ENCODE results near the gene ZNF3.
A peak's percentile ranks its signal among the peaks of the same experiment; 100 is the strongest.

ZNF3 gene

GRCh38 chr7:100051611-100052010 lies 29.9 kb downstream of the ZNF3 start:
- no peak for DNase-seq (ENCODE audit: low read depth)

- DNase-seq (ENCODE audit: low read depth): peak; percentile 68
Observed at GRCh38 chr7:100049441-100050291, 31.9 kb downstream of the ZNF3 start, which contains the start of gene ZSCAN21. Gene ZSCAN21 (plus strand): TSS chr7:100049774. CDS start chr7:100057007, 7,233 bp downstream.

- DNase-seq (ENCODE audit: low read depth): no peak
Observed at GRCh38 chr7:100048680-100049079, 32.8 kb downstream of the ZNF3 start.

GRCh38 chr7:100044718-100045117 lies 36.8 kb downstream of the ZNF3 start:
- no peak for DNase-seq (ENCODE audit: low read depth)

DNA sequence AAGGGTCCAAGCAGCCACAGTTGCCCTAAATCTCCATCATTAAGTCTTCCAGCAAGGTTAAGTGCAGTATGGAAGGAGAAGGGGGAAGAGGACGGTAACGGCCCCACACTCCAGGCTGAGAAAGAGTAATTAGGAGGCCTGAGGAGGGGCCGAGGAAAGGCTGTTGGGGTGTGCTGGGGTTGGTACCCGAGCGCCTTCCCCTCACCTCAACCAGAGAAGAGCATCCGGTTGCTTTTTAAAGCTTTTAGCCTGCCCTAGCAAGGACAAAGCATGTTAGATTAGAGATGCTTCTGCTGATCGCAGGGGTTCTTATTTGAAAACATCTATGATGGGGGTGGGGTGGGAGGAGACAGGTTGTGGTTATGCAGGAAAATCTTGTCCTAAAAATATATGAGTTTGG lies 40.9 kb downstream of the ZNF3 start:
- DNase-seq (ENCODE audit: low read depth): no peak

GRCh38 chr7:100038326-100038725 lies 43.2 kb downstream of the ZNF3 start:
- no peak for DNase-seq (ENCODE audit: low read depth)

DNA sequence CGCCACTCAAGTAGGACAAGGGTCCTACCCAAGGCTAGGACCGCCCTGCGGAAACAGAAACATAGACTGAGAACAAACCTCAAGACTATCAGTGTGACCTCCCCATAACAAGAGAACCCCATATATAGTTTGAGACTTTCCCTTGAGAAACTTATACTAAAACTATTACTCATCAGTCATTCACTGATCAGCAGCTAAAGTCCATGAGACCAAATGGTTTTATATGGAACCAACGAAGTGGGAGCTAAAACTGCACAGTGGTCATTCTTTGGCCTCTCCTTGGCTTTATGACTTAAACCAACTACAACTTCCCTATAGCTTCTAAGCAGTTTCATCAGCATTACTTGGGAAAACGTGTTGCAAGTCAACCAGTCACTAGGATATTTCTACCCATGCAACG lies 45.6 kb downstream of the ZNF3 start:
- DNase-seq (ENCODE audit: low read depth): no peak

DNA sequence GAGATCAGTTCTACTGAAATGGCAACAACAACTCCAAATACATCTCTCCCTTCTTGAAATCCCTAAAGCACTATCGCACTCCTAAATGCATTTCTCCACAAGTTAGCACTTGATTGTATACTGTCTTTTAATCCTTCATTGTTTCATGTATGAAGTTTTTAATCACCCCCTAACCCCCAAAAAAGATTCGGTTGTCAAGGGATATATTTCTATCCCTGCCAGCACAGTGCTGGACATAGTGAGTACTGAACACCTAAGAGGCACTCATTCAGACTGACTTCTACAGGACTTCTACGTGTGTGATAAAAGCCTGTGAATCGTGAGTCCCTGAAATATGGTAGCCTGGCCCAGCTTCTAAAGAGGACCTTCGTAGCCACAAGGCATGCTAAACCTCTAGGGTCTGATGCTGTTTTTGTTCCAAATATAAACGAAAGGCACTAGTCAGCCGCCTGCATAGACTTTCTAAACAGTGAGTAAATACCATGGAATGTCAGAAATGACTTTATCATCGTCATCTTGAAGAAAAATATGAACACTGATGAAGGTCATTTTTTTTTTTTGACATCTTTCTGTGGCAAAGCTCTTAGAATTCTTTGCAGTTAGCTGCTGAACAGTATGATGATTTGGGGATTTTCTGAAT lies 46.5 kb downstream of the ZNF3 start:
- DNase-seq (ENCODE audit: low read depth): no peak

GRCh38 chr7:100033526-100033925 lies 48.0 kb downstream of the ZNF3 start:
- DNase-seq (ENCODE audit: low read depth): no peak

DNA sequence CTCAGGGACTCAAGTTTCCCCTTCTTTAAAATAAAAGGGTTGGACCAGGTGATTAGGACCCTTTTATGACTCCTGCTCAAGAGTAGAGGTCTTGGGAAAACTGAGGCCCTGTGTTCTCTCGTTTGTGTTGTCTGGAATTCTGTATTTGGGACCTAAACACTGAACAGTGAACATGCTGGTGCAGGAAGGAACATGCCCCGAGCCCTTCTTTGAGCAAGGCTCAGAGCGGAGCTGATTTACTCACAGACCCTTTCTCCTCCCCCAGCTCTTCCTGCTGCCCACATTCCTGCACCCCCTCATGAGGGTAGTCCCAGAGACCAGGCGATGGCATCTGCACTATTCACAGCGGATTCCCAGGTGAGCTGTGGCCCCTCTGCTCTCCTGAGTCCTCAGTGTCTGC lies 51.9 kb downstream of the ZNF3 start:
- DNase-seq (ENCODE audit: low read depth): no peak

DNA sequence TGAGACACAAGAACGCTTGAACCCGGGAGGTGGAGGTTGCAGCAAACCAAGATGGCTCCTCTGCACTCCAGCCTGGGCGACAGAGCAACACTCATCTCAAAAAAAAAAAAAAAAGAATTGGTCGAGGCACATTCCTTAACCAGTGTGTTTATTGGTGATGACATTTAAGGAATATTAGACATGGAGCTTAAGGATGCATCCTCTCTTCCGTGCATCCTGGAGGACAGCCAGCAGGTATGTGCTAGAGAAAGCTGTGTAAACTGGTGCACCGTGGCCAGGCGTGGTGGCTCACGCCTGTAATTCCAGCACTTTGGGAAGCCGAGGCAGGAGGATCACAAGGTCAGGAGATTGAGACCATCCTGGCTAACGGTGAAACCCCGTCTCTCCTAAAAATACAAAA lies 54.3 kb downstream of the ZNF3 start:
- no peak for DNase-seq (ENCODE audit: low read depth)

DNA sequence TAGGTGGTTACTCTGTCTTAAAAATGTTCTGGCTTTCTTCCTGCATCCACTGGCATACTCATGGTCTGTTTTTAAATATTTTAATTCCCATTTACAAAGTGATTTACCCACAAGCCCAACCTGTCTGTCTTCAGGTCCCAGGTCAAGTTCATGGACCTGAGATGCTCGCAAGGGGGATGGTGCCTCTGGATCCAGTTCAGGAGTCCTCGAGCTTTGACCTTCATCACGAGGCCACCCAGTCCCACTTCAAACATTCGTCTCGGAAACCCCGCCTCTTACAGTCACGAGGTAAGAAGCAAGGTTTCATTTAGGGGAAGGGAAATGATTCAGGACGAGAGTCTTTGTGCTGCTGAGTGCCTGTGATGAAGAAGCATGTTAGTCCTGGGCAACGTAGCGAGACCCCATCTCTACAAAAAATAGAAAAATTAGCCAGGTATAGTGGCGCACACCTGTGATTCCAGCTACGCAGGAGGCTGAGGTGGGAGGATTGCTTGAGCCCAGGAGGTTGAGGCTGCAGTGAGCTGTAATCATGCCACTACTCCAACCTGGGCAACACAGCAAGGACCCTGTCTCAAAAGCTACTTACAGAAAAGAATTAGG lies 57.4 kb downstream of the ZNF3 start:
- DNase-seq (ENCODE audit: low read depth): no peak

DNA sequence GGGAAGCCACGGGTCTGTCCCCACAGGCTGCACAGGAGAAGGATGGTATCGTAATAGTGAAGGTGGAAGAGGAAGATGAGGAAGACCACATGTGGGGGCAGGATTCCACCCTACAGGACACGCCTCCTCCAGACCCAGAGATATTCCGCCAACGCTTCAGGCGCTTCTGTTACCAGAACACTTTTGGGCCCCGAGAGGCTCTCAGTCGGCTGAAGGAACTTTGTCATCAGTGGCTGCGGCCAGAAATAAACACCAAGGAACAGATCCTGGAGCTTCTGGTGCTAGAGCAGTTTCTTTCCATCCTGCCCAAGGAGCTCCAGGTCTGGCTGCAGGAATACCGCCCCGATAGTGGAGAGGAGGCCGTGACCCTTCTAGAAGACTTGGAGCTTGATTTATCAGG lies 58.0 kb downstream of the ZNF3 start:
- no peak for DNase-seq (ENCODE audit: low read depth)

DNA sequence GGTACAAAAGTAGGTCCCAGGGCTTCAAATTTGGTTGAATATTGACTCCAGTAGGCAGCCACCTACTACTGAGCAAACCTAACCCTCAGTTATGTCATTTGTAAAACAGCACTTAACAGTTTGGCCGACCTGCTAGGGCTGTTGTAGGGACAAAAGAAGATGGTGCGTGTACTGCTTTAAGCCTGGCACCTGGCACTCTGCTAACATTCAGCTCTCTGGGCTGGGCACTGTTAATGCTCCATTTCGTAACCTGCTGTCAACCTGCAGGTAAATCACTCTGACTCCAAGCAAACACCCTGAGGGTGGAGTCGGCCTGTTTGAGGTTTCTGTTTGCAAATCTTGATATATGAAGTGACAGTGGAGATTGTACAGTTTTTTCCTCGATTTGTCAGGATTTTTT lies 58.9 kb downstream of the ZNF3 start:
- no peak for DNase-seq (ENCODE audit: low read depth)

GRCh38 chr7:100021297-100021696 lies 60.2 kb downstream of the ZNF3 start:
- DNase-seq (ENCODE audit: low read depth): no peak
